Astrocyte of the hippocampus (primary cell): ENCODE measurements around the gene BACE1.
A peak's percentile ranks its signal among the peaks of the same experiment; 100 is the strongest.
"Not testable (repeated sequence)": the region's sequence is repeated elsewhere in the genome, so short reads cannot be mapped to it uniquely, and the experiment has no call there.

ENCODE experiments used
- DNase-seq: peaks from one replicate; pipeline ENCODE4 v3.0.0; 2011; ENCODE audit warnings: low read depth, low spot score

BACE1 gene

GRCh38 chr11:117278347-117278746 is 37.7 kb downstream of the BACE1 start:
- no peak for DNase-seq

GRCh38 chr11:117273550-117274289 is 42.3 kb downstream of the BACE1 start:
- peak; percentile 83 for DNase-seq

DNA sequence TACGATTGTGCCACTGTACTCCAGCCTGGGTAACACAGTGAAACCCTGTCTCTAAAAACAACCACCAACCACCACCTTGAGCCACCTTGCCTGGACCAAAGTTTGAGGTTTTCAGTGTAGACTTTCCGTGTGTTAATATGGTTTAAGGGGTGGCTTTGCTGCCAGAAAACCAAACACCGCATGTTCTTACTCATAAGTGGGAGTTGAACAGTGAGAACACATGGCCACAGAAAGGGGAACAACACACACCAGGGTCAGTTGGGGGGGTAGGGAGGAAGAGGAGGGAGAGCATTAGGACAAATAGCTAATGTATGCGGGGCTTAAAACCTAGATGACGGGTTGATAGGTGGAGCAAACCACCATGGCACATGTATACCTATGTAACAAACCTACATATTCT is 43.9 kb downstream of the BACE1 start:
- not testable (repeated sequence) for DNase-seq

DNA sequence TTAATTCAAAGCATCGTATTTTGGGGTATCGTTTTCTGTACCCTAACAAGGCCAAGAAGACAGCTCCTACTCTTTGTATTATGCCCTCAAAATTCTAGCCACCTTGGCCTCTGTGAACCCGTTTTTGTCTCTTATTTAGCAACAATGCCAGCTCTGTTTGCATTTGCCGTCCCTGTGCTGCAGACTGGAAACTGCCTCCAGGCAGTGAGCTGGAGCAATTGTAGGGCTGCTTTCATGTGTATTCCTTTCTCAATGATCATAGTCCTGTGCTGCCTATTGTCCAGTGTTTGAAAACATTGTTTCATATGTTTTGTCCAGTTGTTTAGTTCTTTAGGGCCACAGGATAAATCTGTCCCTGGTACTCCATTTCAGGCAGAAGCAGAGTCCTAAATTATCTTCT is 44.8 kb downstream of the BACE1 start:
- DNase-seq = no peak

GRCh38 chr11:117269856-117270255 is 46.2 kb downstream of the BACE1 start:
- DNase-seq = no peak

GRCh38 chr11:117265745-117266144 is 50.3 kb downstream of the BACE1 start:
- DNase-seq = no peak

- not testable (repeated sequence) for DNase-seq
These were observed 51.3 kb downstream of the BACE1 start for GRCh38 chr11:117264624-117265323.

GRCh38 chr11:117259417-117259816 is 56.6 kb downstream of the BACE1 start:
- peak; percentile 27 for DNase-seq

- no peak for DNase-seq
These were observed 57.5 kb downstream of the BACE1 start for GRCh38 chr11:117258576-117258975.

DNA sequence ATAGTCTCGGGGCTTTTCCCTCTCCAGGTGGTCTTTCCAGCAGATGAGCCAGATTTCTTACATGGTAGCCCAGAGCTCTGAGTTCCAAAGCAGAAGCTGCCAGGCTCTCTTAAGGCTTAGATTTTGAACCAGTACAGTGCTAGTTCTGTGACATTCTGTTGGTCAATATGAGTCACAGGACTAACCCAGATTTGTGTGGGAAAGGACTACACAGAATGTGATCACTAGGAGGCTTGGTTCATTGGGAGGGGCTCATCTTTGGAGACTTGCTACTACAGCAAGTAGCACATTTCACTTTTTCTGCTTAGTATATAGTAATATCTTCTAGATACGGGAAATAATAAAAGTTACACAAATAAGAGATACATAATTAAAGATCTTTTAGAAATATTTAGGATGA is 59.5 kb downstream of the BACE1 start:
- peak; percentile 19 for DNase-seq

DNA sequence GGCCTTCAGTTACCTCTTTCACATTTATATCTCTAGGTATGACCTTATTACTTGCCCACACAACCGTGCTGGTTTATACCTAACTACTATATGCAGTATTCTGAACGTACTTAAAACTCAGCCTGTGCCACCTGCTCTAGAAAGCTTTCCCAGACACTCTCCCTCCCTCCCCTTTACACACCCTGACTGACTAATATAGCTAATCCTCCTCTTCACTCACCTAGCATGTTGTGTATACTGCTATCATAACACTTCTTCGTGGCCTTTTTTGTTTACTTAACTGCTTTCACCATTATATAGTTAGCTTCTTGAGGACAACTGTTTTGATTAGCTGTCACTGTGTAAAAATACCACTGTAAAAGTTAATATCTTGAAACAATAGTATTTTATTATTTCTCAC is 60.1 kb downstream of the BACE1 start:
- no peak for DNase-seq

DNA sequence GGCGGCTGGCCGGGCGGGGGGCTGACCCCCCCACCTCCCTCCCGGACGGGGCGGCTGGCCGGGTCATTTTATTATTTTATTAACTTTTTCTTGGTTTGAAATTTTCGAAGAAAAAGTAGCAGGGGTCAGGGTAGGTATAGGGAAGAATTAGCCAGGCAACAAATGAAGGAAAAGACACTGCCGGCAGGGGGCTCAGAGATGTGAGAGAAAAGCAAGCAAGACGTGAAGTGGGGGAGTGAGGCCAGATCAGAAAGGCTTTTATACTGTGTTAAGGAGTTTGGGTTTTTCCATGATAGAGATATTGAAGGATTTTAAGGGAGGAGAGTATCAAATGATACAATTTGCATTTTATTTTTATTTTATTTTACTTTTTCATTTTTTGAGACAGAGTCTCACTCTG is 64.5 kb downstream of the BACE1 start:
- DNase-seq = no peak

GRCh38 chr11:117249571-117249970 is 66.5 kb downstream of the BACE1 start:
- DNase-seq = no peak

- no peak for DNase-seq
These were observed 67.7 kb downstream of the BACE1 start for GRCh38 chr11:117248341-117248740.

- DNase-seq = peak; percentile 88
These were observed 76.8 kb downstream of the BACE1 start for GRCh38 chr11:117239295-117239694.

DNA sequence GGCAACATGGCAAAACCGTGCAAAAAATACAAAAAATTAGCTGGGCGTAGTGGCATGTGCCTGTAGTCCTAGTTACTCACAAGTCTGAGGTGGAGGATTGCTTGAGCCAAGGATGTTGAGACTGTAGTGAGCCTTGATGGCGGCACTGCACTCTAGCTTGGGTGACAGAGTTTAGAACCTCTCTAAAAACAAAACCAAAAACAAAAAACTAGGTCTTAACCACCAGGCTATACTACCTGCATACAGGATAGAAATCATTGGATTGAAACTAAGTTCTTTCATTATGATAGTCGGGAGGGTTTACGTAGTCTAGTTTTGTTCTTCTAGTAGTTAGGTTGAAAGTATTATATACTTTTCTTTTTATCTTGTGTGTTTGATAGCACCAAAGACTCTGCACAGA is 77.8 kb downstream of the BACE1 start:
- DNase-seq = no peak
